Kidney capillary endothelial cell (primary cell): ENCODE measurements around the gene PRKN.
"Not testable (repeated sequence)": the region's sequence is repeated elsewhere in the genome, so short reads cannot be mapped to it uniquely, and the experiment has no call there.

ENCODE experiments used
- DNase-seq: peaks from one replicate; pipeline ENCODE4 v3.0.0-alpha.2; 2018; ENCODE audit warnings: low spot score

Gene PRKN

GRCh38 chr6:161838306-161839035, 889.1 kb downstream of the PRKN start:
- no peak for DNase-seq

DNA sequence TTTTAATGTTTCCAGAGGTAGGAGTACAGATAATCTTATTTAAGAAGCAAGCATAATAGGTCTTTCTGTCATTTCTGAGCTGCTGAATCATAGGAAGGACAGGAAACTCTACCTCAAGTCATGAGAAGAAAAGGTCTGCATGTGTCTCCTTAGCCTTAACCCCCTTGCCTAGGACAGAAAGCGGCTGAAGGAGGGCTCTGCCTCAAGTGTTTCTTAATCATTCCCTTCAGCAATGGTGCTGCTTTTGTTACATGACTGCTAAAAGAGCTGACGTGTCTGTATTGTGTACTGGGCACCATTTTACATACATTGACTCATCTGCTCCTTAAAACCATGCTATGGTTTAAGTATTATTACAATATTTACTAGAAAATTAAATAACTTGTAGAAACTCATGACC, 889.7 kb downstream of the PRKN start:
- DNase-seq = peak; percentile 3

GRCh38 chr6:161837449-161837735, 890.2 kb downstream of the PRKN start:
- no peak for DNase-seq

DNA sequence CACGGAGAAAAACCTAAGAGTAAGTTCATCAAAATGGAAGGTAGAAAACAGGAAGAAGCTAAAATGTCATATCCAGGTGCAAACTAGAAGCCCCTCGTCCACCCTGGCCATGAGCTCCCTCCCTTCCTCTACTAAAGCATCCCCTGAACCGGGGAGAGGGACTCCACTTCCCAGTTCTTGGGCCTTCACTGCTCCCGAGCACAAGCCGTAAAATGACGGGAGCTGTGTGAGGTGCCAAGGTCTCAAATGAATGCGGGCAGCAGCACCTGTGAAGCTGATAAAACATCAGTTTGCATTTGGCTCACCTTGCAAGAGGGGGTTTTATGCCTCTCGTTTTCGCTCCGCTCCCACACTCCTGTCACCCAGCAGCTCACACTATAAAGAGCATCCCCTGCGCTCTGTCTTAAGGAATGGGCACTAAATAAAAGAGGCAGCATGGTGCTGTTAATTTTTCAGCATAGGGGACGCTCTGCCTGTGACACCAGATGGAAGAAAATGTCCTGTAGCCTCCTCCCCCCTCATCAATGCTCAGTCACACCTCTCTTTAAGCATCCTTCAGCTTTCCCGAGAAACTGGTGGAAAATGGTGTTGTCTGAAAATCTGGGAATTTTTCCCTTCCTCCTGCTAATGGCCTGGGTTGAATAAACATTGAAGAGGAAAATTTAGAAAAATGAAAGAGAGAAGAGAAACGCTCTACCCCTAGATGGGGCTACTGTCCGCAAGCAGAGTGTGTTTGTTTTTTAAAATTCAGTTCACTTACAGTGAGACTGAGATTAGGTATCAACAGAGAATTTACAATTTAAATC, 890.7 kb downstream of the PRKN start:
- DNase-seq = peak; percentile 6

DNA sequence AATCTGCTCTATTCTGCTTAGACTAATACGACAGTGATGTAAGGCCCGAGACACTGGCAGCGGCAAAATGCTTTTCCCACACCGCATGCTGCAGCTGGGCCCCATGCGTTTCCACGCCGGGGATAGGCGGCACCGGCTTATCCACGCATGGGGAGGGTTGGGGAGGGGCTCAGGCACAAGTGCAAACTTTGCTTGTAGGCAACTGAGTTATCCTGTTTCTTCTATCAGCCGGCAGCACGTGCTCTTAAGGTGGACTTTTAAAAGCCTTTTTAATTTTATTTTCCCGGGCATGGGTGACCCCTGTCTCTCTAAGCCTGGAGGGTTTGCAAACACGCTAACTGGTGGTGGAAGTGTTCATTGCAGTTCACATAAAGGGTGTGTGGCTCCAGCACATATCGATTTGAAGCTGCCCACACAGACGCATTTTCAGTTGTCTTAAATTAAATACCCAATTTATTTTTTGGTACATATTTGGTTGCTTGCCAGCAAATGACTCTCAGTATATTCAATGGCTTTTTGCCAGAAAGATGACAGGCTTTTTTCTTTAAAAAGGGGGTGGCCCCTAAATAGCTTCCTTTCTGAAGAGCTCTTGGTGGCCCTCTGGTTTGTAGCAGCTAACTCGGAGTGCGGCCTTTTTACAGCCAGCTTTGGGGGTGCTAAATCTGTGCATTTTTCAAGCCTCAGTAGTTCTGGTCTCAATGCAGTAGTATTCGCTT, 891.9 kb downstream of the PRKN start:
- DNase-seq = no peak

- no peak for DNase-seq
Observed at GRCh38 chr6:161834426-161834825, 893.1 kb downstream of the PRKN start.

DNA sequence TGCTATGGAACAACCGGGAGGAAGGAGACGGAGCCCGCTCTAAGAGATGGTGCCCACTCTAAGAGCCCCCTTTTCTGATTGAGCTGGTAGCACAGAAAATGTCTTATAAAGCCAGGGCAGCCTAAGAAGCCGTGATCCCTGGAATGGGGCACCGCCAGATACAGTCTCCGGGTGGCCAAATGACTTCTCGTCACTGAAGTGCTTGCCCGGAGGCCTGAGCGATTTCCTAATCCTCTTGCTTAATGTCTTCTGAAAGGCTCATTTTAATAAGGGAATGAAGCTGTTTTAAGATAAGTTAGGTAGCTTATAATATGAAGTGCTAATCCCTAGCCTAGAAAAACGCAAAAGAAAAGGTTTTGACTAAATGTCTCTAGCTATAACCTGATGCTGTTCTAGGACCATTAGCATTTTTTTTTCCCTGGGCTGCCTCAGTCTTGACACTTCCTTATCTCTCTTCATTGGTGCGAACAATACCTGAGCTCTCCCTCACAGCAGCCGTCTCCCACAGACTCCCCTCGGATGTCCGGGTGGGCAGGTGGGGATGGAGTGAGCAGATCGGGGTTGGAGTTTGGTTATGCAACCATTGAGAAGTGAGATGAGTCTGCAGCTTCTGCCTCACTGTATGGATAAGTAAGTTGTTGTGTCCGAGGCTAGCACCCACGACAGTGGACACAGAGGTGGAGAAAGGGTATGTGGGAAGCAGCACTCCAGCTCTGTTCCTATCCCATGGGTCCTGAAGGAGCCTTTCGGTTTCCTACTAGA, 894.3 kb downstream of the PRKN start:
- no peak for DNase-seq

GRCh38 chr6:161832622-161833021, 894.9 kb downstream of the PRKN start:
- no peak for DNase-seq

GRCh38 chr6:161830866-161831616, 896.5 kb downstream of the PRKN start:
- no peak for DNase-seq

DNA sequence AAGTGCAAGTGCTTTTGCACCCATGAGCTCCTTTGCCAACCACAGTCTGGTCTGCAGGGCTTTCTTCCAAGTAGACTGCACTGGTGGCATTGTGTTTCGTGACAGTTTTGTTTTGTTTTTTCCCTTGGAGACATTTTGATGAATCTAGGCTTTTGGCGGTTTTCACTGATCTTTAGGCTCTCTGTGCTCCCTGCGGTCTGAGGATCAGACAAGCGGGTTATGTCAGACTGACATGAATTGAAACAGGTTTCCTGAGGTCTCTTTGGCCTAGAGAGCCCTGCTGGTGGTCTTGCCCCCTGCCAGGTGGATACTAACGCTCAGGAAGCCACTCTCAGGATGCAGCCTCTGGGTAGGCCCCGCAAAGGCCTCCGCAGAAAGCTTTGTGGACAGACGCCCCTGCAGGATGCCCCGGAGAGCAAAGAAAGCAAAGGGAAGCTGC, 898.3 kb downstream of the PRKN start:
- DNase-seq = no peak

DNA sequence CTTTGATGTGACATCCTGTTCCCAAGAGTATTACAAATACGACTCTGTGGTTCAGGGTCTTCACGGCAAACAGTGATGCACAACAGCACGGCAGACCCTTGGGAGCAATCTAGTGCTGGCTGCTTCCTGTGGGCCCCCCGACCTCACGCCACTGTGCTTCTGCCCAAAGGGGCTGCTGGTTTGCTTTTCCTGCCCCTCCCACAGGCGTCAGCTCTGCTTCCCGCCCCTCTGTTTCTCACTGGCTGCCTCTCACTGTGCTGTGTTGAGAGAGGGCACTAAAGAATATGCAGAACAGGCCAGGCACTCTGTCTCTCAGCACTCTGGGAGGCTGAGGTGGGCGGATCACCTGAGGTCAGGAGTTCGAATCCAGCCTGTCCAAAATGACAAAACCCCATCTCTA, 899.2 kb downstream of the PRKN start:
- DNase-seq = no peak

DNA sequence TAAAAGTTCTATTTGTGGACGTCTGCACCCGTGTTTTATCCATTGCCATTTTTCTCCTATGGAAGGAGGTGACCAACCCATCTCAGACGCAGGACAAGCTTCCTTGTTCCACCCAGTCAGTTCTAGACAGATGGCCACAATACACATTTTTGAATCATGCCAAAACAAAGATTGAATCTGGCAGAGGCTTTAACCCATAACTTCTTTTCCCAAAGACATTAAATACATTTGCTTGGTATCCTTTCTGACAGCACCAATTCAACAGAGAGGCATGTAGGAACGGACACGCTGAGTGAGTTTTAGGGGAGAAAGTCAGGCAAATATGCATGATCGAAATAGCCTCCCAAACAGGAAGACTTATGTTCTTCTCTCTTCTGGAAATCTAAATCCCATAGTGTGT, 901.1 kb downstream of the PRKN start:
- DNase-seq = no peak

DNA sequence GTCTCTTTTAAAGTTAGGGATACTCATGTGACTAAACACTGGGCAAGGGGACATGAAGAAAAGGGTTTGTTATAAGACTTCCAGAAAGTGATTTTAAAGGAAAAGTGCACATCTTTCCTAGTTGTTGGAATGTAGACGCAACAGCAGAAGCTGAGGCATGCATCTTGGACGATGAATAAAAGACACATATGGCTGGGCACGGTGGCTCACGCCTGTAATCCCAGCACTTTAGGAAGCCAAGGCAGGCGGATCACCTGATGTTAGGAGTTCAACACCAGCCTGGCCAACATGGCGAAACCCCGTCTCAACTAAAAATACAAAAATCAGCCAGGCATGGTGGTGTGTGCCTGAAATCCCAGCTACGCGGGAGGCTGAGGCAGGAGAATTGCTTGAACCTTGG, 905.4 kb downstream of the PRKN start:
- DNase-seq = not testable (repeated sequence)

- no peak for DNase-seq
Observed at GRCh38 chr6:161817881-161818280, 909.7 kb downstream of the PRKN start.

DNA sequence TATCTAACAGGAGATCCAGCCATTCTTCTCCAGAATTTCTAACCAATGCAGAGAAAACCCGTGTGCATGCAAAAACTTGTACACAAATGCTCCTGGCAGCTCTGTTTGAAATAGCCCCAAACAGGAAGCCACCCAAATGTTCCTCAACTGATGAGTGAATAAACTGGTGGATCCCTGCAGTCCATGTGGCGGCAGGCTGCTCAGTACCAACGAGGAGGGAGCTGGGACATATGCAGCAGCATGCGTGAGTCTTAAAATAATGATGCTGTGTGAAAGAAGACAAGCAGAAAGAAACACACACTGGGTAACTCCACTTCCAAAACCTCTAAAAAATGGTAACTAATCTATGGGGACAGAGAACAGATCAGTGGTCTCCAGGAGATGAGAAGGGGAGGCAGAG, 911.6 kb downstream of the PRKN start:
- no peak for DNase-seq

DNA sequence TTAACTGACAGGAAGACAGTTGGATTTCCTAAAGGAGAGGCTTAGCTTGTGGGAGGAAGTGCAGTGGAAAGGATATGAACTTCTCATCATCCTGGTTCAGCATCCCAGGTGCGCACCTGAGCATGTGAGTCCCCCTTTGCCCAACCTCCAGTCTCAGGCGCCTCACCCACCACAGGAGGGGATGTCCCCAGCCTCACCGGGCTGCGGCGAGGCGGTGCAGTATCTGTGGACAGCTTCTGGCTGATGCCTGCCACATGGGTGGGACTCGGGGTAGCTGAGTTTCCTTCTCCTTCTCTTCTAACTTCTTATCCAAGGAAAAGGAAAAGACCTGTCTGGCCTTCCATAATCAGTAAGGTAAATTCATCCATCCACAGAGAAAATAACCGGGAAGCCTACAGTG, 914.4 kb downstream of the PRKN start:
- DNase-seq = no peak

- no peak for DNase-seq
Observed at GRCh38 chr6:161809971-161810370, 917.6 kb downstream of the PRKN start.

GRCh38 chr6:161804838-161805237, 922.7 kb downstream of the PRKN start:
- no peak for DNase-seq

DNA sequence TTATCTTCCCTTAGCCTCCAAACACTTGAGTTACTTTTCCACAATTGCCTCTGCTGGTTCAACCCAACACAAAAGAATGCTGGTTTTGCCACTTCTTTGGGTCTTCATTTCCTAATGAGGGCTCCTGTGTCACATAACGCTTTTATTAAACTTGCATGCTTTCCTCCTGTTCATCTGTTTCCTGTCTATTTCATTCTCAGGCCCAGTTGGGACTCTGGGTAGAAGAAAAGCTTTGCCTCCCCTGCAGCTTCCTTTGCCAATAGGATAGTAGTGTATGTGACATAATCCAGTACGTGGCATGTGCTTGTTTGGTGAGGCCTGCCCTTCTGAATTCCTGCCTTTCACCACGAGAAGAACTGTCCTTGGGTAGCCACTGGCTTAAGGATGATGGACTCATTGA, 924.4 kb downstream of the PRKN start:
- no peak for DNase-seq

- DNase-seq = no peak
Observed at GRCh38 chr6:161802231-161802630, 925.3 kb downstream of the PRKN start.

DNA sequence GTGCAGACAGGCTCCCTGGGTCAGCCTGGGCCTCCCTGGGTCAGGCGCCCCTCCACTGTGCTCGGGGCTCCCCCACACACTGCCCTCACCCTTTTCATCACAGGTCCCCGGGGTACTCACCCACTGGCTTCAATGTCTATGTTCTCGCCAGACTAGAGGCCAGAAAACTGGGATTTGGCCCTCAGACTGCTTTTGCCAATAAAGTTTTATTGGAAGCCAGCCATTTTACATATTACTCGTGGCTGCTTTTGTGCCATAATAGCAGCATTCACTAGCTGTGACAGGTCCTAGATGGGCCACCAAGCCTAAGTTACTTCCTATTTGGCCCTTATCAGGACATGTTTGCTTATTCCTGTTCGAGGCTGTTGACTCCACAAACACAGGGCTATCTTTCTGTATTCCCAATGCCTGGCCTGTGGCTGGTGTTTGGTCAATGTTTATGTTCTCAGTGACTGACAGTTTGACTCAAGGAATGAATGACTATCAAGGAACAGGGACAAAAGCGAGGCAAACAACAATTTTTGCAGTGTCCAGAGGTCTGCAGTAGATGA, 928.6 kb downstream of the PRKN start:
- DNase-seq = no peak
